Stimulated activated CD4-positive, alpha-beta T cell treated with anti-CD3 and anti-CD28 coated beads, Interleukin-1b, Interleukin-23, amount 100 ng/mL, for 1 hour (primary cell): ENCODE measurements around the gene SERP2.
"Not testable (repeated sequence)": the region's sequence is repeated elsewhere in the genome, so short reads cannot be mapped to it uniquely, and the experiment has no call there.

Source experiments
- DNase-seq, 2 donors: peaks; one replicate each; pipeline ENCODE4 v3.0.0-alpha.2; 2020; ENCODE audit warnings: low read depth in 2 of 2

SERP2 gene

DNA sequence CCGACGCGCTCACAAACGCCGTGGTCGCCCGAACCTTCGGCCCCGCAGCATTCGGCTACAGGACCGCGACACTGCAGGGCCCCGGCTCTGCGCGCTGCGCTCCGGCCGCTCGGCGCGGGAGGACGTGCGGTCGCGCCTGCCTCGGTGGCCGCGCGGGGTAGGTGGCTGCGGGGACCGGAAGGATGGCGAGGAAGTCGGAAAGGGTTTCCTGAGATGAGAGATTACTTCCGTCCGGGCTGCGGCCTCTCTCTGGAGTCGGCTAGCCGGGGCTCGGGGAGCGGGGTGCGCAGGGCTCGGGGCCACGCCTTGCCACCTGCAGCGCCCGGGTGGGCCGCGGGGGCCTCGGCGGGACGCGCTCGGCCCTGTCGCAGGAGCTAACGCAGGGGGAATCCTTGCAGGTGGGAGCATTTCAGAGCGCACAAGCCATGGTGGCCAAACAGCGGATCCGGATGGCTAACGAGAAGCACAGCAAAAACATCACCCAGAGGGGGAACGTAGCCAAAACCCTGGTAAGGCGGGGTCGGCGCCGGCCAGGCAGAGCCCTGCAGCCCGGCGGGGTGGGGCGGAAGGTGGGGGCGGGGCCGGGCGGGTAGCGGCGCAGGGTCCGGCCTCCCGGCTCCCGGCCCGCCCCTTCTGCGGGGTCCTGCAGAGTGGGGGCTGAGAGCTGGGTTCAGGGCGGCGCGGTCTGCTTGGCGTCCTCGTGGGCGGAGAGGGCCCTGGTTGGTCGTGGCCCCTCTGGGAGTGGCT lies at the start of gene SERP2:
SERP2 (plus strand) TSS at position 224 of the 747 bp plus-strand sequence; CDS start at position 426, 202 bp downstream.
- no peak for DNase-seq

DNA sequence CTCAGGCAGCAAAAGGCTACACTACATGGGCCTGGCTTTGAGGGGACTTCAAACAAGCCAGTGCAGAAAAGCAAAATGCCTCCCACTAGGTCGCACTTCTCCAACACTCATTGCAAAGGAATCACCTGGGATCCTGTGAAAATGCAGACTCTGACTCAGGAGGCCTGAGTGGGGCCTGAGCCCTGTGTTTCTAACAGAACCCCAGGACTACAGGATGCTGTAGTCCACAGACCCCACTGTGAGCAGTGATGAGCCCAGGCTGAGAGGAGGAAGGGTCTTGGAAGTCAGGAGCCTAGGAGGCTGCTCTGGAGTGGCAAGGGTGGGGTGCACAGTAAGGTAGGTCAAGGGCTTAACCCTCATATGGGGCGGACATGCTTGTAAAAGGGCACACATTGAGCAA lies 46.7 kb upstream of the SERP2 start:
- no peak for DNase-seq

DNA sequence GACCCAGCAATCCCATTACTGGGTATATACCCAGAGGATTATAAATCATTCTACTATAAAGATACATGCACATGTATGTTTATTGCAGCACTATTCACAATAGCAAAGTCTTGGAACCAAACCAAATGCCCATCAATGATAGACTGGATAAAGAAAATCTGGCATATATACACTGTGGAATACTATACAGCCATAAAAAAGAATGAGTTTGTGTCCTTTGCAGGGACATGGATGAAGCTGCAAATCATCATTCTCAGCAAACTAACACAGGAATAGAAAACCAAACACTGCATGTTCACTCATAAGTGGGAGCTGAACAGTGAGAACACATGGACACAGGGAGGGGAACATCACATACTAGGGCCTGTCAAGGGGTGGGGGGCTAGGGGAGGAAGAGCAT lies 44.6 kb upstream of the SERP2 start:
- not testable (repeated sequence) for DNase-seq

DNA sequence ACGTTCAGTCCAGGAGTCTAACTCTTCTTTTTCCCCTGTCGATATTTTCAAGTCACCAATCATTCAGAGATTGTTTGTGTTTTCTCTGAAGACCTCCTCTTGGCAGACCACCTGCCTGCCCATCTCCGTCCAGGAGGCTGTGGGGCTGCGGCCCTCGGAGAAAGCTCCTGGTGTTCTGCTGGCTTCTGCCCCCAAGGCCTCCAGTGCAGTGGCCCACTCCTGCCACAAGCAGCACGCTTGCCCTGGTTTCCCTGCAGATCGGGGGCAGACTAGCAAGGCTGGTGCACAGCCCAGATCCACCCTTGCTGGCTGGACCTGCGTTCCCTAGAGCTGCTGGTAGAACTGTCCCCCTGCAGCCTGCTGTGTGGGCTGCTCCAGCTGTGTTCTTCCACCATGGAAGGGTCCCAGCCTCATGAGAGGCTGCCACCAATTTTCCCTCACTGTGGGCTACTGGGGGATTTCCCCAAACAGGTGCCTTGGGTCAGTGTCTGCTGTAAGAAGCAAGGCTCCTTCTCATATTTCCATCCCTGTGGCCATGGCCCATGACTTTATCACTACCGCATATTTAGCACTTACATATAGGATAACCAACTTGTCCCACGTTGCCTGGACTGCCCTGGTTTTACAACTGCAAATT lies 43.6 kb upstream of the SERP2 start:
- no peak for DNase-seq

DNA sequence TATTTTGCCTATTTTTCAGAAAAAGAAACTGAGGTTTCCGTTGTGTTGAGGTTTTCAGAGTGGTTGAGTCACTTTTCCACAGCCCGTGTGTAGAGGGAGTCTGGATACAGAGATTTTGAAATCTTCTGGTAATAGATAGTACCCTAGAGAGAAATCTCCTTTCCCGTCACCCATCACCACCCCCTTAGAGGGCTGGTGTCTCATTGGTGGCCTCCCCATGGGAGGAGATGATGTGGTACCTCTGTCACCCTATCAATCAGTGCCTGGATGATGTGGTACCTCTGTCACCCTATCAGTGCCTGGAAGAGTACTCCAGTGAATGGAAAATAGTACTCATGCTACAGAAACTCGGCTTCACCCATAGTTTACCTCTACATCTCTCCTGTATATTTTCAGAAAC lies 42.2 kb upstream of the SERP2 start:
- no peak for DNase-seq

DNA sequence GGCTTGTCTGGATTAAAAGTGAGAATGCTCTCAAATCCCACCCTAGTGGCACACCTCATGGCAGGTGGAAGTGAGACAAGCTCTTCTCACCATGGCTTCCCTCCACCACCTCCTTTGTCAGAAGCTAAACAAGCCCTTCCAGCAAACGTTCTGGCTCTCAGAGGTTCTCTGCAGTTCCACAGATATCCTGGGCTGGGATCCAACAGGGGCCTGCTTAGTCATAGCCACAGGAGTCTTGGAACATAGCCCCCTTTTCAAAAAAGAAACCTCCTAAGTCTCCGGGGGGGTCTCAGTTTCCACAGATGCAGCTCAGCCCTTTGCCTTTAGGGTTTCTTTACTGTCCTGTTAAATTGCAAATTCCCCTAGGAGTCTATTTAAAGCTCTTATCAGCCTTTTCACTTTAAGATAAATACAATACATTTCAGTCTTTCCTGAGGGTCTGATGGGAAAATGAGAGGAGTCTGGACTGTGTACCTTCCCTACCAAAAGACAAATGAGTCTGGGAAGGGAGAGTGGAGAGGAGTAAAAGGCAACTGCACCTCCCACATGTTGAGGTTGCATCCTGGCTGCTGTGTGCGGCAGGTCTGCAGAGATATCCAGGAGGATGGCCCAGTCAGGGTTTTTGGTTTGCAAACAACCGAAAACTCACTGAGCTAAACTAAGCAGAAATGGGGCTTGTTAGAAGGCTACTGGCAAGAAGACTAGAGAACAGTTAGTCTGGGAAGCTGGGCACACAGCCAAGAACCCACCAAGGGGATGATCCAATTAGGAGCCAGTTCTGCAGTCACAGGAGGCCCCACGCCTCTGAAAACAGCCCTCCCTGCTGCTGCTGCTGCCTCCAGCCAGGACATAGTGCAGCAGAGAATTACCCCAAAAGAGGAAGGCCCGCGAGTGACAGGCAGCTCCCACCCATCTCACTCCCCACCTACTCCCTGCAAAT lies 41.4 kb upstream of the SERP2 start:
- no peak for DNase-seq

DNA sequence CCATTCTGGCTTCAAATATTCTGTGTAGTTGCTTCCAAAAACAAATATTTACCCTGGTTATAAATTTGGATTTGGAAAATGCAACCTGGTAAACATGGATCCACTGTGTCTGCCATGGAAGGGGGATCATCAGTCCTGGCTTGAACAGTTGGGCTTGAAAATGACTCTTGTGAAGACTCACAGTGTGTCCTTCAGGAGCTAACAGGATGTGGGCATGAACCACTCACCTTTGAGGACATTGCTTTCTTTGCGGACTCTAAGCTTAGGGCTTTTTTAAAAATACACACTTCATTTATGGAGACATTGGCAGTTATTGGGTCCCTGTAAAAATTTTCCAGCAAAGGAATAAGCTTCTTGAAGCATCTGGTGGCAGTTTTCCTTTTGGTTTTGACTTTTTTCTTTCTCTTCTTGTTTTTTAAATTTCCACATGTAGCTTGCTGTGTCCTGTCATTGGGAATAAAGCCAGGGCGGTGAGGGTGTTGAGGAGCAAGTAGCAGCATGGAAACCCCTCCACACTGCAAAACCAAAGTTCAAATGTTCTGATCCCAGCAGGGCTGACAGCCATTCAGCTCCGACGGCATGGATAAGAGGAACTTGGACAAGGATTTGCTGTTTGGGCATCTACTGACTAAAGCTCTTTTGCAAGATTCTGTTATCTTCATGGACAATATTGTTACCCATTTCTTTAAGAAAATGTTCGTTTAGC lies 39.5 kb upstream of the SERP2 start:
- DNase-seq: no peak

DNA sequence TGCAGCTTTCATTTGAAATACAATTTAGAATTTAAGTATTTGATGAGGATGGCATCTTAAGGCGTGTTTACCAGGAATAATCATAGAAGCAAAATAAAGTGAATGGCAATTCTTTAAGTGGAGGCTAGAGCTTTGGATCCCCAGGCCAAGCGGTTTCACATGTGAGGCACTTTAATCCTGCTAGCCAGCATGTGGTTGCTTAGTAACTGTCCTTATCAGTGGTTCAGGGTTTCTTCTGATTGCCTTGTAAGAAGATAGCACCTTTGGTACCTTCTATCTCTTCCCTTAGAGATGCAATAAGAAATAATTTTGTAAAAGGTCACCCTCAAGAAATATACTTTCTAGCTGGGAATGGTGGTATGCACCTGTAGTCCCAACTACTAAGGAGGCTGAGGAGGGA lies 38.9 kb upstream of the SERP2 start:
- DNase-seq: no peak

DNA sequence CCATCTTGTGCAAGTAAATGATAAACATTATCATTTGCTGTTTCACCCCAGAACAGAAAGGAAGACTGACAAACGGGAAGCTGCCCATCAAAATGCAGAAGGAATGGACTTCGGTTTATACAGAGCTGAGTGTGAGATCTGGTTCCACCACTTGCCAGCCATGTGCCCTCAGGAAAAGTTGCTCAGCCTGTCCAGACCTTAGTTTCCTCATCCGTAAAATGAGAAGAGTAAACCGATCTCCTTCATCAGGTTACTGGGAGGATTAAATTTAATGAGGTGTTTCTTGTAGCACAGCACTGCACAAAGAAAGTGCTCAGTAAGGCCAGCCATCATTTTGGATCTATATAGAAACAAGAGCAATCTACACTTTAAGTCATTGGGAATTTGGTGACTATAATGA lies 36.7 kb upstream of the SERP2 start:
- DNase-seq: no peak

DNA sequence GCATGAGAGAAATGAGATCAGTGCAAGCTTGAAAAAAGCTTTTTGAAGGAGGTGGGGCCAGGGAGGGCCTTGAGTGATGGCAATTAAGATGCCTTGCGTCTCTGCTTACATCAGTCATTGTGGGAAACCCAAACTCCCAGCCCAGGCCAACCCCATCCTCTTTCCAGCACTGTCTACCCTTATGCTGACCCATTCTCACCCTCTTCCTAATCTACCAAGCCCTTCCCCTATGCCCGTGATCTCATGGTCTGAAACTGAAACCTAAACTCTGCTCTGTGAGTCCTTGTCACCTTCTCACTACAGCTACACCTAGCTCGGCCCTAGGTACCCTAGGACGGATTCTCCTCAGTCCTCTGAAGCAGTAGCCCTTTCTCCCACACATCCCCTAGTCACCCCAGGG lies 36.0 kb upstream of the SERP2 start:
- no peak for DNase-seq

DNA sequence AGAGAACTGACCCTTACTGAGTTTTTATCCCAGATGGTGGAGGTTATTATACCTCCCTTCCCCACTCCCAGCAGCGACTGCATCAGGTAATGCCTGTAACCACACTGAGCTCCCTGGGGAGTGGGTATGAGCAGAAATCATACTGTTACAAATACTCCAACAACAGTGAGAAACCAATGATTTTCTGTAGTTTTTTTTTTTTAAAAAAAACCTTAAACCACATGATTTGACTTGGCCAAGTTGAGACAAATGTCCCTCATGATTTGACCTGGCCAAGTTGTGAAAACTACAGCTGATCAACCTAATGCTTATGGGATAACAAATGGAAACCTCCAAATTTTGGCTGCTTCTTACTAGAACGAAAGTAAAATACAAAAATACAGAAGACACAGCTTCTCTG lies 33.1 kb upstream of the SERP2 start:
- no peak for DNase-seq

DNA sequence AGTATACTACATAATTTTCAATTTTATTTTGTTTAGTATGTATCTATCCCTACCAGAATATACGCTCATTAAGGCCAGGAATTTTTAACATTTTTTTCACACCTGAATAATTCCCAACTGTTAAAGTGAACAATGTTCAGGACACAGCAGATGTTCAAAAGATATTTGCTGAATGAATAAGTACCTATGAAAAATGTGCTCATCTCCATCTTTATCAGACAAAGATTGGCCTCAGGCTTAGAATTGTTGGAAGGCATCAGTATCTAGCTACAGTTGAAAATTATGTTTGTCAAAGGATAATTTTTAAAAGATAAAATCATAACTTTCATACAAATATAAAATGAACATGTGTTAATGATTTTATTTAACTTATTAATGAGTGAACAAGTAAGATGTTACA lies 30.9 kb upstream of the SERP2 start:
- DNase-seq: no peak

DNA sequence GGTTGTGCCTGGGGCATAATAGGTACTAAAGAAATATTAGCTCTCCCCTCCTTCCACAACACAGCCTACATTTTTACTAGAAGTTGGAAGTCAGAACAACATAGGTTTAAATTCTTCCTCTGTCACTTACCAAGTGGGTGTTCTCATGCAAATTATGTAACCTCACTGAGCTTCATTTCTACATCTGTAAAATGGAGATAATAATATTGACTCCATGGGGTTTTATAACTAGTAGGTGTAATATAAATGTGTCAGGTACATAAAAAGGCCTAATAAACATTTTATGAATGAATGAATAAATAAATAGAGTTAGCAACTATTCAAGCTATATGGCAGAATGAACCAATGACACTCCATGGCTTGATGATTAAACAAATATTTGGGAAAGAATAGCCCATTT lies 27.1 kb upstream of the SERP2 start:
- no peak for DNase-seq

DNA sequence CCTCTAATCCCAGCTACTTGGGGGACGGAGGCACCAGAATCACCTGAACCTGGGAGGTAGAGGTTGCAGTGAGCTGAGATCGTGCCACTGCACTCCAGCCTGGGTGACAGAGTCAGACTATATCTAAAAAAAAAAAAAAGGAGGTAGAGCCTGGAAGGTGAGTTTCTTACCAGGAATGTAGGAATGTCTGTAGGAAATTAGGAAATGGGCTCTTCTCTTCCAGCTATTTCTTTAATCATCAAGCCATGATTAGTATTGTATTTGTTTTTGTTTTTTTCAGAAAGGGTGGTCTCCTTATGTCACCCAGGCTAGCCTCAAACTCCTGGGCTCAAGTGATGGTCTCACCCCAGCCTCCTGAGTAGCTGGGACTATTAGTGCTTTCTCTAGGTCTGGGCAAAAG lies 26.3 kb upstream of the SERP2 start:
- no peak for DNase-seq

DNA sequence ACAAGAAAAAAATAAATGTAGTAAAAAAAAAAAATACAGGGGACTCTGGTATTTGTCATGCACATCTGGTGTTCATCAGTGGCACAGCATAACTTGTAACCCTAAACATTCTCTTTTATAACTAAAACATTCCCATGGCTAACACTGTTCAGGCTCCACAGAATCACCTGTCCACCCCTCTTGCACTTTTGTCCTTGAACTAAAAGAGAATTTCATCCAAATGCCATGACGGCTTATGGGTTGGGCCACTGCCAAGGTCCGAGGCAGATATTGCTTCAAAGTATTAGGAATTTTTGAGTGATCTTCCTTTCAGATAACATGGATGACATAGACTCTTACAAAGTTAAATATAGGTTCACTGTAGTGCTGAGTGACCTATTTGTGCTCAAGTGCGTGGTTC lies 25.7 kb upstream of the SERP2 start:
- no peak for DNase-seq

DNA sequence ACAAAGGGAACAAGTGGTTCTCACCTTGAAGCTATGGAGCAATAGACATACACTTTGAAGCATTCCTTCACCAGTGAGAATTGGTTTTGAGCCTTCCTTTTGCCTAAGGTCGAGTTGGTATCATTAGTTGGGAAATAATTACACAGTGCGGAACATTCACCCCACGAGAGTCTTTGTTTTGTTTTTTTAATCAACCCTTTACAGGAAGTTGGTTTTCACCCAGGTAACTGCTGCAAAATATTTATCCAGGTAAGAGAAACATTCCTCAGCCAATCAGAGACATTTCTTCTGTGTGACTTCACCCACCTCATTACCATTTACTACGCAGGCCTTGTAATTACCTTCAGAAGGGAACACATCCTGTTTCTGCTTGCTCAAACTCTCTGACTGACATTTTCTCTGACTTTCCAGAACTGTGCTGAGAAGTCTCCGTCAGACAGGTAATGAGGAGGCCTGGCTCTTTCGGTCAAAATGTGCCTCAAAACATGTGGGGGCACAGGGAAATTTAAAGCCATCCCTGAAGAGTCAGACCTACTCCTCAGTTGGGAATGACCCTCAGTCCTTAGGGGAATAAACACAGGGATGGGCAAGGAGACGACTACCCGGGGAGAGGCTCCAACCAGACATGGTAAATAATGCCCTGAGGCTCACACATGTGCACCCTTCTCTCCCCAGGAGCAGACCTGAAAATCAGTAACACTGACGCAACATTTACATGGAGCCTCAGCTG lies 22.7 kb upstream of the SERP2 start:
- no peak for DNase-seq

DNA sequence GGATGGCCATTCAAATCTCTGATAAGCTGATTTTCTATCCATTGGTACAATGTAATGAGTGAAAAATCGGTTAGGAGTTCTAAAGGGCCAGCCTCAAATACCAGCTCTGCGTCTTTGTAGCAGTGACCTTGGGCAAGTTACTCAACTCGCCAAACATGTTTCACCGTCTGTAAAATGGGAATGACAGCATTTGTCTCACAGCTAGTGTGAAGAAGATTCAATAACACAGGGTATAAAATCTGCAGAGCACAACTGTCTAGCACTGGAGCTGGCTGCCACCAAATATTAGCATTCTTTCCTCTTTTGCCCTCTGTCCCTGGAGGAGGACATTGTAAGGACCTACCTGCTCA lies 22.1 kb upstream of the SERP2 start:
- no peak for DNase-seq

DNA sequence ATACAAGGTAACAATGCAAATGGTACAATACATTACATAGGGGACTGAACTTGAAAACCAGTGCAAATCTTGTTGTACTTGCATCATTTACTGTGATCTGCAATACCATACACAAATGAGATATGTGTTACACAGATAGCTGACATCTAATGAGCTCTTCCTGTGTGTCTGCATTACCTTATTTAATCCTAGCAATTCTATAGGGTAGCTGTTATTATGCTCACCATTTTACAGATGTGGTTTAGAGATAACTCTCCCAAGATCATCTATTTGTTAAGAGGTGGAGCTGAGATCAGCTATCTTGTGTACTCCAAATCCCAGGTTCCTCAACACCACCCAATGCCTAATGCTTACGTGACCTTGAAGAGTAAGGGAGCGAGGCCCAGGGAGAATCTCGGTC lies 21.4 kb upstream of the SERP2 start:
- no peak for DNase-seq

DNA sequence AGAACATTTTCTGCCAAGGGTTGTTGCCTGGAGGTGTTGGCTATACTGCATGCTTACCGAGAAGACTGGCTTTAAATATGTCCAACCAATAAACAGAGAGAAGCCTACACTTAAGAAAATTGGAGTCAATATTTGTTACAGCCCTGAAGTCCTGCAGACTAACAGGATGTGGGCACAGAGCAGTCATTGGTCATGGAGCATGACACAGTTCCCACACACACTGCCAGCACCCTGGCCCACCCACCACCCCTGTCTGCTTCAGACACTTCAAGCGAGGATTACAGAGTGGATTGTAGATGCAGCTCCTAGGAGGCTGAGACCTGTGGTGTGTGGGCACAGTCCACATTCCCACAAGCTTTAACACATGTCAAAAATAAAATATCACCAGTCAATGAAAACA lies 21.0 kb upstream of the SERP2 start:
- DNase-seq: no peak

DNA sequence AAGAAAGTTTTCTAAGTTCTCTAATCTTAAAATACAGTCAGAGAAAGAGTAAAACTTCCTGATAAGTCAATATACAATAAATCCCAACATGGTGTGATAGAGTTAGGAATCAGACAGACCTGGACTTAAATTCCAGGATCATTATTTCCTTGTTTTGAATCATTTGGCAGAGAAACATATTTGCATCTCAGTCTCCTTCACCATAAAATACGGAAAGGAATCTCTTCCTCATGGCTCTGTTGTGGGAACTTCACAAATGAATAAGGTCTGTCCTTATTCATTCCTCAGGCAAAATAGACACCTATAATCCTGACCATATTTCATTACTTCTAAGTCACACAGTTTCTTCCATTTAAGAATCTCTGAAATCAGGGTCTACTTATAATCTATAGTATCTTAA lies 19.3 kb upstream of the SERP2 start:
- no peak for DNase-seq

DNA sequence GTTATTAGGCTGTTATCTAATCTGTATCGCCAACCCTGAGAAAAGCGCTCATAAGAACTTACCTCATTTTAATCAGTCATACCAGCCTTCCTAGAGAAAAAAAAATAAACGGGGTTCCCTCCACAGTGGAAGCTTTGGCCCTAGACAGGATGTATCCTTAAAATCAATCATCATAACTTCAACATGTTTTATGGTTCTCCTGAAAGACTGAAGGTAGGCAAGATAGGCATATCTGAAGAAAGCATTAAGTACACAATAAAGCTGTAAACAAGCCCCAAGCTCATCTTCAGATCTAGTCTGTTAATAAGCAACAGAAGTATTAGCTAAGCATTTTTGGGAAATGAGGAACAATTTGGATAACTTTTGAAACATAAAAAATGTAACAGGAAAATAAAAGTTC lies 18.7 kb upstream of the SERP2 start:
- no peak for DNase-seq
